Measurements from ENCODE around the gene OPRD1.

Gene OPRD1

DNA sequence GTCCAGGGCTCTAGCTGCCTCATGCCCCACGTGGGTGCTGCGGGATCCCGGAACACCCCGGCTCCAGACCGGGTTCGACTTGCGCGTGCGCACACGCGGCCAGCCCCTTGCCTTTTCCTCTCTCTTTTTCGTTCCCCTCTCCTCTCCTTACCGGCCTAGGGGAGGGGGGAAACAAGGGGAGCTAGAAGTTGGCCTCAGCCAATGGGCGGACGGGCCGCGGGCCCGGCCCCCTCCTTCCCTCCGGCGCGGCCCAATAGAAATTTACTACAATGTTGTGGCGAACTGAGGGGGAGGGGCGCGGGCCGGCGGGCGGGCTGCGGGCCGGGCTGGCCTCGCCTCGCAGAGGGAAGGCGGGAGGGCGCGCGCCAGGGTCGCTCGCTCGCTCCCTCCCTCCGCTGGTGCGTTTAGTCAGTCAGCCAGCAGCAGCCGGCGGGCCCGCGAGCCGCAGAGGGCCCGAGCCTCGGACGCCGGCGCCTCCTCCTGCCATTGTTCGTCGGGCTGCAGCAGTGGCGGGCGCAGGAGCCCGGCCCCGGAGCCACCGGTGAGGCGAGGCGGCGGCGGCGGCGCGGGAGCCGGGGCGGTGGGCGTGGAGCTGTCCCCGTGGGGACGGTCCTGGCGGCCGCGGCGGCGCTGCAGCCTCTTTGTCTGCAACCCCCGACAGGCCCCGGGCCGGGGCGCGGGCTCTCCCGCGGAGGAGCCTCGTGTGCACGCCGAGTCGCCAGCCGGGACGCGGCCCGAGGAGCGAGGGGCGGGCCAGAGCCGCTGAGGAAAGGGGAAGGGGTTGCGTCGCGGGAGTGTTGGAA is 102.5 kb downstream of the OPRD1 start, which contains the start of gene EPB41:
Gene EPB41, plus strand, starts transcription at position 342 of the 803 bp plus-strand sequence. CDS start 72,869 bp downstream, outside the sequence.
- TF ChIP-seq, protein P1, sequence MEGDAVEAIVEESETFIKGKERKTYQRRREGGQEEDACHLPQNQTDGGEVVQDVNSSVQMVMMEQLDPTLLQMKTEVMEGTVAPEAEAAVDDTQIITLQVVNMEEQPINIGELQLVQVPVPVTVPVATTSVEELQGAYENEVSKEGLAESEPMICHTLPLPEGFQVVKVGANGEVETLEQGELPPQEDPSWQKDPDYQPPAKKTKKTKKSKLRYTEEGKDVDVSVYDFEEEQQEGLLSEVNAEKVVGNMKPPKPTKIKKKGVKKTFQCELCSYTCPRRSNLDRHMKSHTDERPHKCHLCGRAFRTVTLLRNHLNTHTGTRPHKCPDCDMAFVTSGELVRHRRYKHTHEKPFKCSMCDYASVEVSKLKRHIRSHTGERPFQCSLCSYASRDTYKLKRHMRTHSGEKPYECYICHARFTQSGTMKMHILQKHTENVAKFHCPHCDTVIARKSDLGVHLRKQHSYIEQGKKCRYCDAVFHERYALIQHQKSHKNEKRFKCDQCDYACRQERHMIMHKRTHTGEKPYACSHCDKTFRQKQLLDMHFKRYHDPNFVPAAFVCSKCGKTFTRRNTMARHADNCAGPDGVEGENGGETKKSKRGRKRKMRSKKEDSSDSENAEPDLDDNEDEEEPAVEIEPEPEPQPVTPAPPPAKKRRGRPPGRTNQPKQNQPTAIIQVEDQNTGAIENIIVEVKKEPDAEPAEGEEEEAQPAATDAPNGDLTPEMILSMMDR (IDR thresholded peaks at IDR 0.05) = no peak
- Histone ChIP-seq H3K27ac (peak within 1 kb of the TSS; percentile 9 to 44), H3K4me3 (peak within 1 kb of the TSS; percentile 84)
- peak; percentile 90 for DNase-seq (ENCODE audit: low spot score)

DNA sequence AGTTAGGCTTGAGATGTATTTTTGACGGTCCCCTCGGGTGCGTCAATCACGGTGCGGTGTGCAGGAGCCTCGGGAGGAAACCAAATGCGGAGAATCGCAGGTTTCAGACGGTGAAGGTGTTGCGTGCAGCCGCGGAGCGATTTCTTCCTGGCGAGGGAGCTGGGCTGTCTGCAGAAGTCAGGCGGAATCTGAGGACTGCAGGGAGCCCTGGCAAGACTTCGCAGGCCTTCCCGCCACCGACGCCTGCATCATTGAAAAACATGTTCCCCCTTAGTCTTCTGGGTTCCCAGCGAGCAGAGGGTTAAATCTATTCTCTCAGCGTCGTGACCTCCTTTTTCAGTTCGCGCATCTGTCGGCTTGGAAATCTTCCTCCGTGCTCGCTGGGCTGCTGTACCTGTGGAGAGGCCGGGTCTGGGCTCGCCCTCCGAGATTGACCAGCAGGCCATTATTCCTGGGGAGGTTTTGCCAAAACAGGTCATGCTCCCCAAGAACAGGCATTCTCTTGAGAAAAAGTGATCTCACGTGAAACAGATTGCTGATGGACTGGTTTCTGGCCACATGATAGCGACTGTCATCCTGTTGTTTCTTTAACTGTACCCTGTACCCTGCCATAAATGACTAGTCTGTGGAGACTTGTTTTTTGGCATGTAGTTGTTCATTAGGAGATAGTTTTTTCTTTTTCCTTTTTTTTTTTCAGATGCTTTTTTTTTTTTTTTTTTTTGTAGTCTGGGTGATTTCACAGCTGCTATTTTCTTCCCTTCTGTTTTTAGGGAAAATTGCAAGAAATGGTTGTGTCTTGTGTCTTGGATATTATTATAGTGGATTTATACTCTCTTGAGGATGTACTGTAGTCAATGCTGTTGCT is 103.3 kb downstream of the OPRD1 start:
- no peak overlapping the region for H3K27ac ChIP-seq
- peak overlapping the region; percentile 84 for H3K4me3 ChIP-seq
- DNase-seq (ENCODE audit: low spot score) = no peak
- TF ChIP-seq, protein P1 (IDR thresholded peaks at IDR 0.05) = no peak

DNA sequence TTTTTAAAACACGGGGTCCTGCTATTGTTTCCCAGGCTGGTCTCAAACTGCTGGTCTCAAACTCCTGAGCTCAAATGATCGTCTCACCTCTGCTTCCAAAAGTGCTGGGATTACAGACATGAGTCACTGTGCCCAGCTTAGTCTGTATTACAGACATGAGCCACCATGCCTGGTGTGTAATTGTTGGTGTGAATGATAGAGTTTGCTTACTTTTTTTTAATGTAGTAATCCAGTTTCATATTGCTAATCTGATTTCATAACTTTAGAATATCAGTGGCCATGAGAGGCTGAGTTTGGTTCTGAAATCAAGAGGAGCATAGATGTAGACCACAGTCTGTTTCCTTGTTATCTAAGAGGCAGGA is 105.8 kb downstream of the OPRD1 start:
- no peak for DNase-seq (ENCODE audit: low spot score)
- H3K4me3 ChIP-seq = no peak overlapping the region
- TF ChIP-seq, protein P1 (IDR thresholded peaks at IDR 0.05) = no peak
- H3K27ac ChIP-seq = no peak overlapping the region
